Lower leg skin (tissue), 3 donors: Measurements from ENCODE around the gene STARD8.

Experiments used
- CTCF ChIP-seq, 3 donors: fragments of 450-650 bp; IDR thresholded peaks; one replicate each; pipeline ENCODE4 v1.5.1; 2016; ENCODE audit warnings: antibody characterized with exemption in 3 of 3, mild to moderate bottlenecking in 3 of 3, moderate library complexity in 2 of 3
- POLR2A ChIP-seq, 2 donors: fragments of 450-650 bp; IDR thresholded peaks; one replicate each; pipeline ENCODE4 v1.6.1; 2016 to 2017; ENCODE audit warnings: antibody characterized with exemption in 2 of 2, mild to moderate bottlenecking in 1 of 2, moderate library complexity in 1 of 2

DNA sequence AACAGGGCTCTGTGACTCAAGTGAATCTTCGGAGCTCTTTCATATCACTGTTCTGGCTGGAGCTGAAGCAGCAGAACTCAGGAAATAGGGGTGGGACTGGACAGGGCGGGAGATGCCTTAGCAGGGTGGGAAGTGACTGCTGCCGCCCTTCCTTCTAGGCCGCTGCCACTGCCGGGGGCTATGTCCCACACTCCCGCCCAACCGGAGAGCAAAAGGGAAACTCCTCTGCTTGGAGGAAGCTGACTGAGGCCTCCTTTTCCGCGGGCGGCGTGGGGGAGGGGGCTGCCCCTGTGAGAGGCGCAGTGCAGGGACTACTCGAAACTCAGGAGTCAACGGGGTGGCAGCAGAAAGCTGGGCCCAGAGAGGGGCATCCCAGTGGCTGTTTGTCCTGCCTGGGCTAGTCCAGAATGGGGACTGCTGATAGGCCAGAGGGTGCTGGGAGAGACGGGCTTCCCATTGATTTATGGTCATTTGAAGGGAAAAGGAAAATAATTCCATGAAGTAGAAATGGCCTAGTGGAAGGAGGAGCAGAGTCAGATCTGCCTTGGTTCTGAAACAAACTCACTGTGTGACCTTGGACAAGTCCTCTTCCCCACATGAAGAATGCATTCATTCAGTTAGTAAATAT, 36.9 kb downstream of the STARD8 start:
- TF ChIP-seq CTCF (IDR thresholded peaks at IDR 0.05) (no peak), POLR2A (IDR thresholded peaks at IDR 0.05) (no peak)
